PC-9 (cell line): Measurements from ENCODE around the gene NECAP2.

Experiments used
- CTCF ChIP-seq: fragments of 200-600 bp; sonication (generic); conservative IDR thresholded peaks from 2 replicates; pipeline ENCODE4 v1.6.1; 2017; ENCODE audit warnings: mixed run types, antibody characterized with exemption, mild to moderate bottlenecking, moderate library complexity
- EZH2 ChIP-seq: fragments of 200-600 bp; sonication (generic); IDR thresholded peaks from 2 replicates; pipeline ENCODE4 v1.8.0; 2017; ENCODE audit warnings: antibody characterized with exemption, low read depth

DNA sequence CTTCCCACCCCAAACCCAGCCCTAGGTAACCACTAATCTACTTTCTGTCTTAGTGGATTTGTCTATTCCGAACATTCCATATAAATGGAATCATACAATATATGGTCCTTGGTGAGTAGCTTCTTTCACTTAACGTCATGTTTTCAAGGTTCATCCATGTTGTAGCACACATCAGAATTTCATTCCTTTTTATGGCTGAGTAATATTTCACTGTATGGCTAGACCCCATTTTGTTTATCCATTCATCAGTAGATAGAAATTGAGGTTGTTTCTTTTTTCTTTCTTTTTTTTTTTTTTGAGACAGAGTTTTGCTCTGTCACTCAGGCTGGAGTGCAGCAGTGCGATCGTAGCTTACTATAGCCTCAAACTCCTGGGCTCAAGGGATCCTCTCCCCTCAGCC lies 6.5 kb upstream of the NECAP2 start:
- TF ChIP-seq CTCF (no peak), EZH2 (no peak)
